ENCODE measurements around the gene TLR3. TPM values are rescaled to one million over a fixed set of nuclear protein-coding genes. Genes with fewer than 3 reads are reported as not detected.

Gene TLR3
- total RNA-seq, 1 donor from 2014 or later: 1.6 TPM

DNA sequence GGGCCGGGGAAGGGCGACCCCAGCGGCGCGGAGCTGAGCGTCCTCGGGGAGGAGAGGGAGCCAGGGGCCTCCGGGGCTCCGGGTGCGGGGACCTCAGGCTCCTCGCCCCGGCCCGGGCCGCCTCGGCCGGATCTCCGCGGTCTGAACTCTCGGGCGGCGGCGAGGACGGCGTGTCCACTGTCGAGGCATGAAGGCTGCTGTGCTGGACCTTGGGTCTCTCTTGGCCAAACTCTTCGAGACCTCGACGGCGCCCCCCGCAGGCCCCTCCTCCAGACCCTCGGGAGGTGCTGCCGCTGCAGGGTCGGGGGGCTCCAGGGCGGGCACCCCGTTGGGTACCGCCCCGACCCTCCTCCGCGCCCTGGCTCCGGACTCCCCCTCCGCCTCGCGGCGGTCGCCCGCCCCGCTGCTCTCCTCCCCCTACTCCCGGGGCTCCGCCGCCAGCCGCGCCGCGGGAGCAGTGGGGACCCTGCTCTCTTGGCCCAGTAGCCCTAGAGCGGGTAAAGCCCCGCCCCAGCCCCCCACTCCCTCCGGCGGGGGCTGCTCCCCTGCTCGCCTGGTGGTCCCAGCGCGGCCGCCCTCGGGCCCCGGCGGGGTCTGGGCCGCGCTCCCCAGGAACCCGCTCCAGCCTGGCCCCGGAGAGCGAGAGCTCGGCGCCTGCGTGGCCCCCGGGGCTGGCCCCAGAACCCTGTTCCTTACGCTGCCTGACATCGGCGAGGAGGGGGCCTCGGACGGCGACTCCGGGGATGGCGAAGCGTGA, 36.1 kb downstream of the TLR3 start:
- DNase-seq (ENCODE audit: low read depth, low spot score): no peak

DNA sequence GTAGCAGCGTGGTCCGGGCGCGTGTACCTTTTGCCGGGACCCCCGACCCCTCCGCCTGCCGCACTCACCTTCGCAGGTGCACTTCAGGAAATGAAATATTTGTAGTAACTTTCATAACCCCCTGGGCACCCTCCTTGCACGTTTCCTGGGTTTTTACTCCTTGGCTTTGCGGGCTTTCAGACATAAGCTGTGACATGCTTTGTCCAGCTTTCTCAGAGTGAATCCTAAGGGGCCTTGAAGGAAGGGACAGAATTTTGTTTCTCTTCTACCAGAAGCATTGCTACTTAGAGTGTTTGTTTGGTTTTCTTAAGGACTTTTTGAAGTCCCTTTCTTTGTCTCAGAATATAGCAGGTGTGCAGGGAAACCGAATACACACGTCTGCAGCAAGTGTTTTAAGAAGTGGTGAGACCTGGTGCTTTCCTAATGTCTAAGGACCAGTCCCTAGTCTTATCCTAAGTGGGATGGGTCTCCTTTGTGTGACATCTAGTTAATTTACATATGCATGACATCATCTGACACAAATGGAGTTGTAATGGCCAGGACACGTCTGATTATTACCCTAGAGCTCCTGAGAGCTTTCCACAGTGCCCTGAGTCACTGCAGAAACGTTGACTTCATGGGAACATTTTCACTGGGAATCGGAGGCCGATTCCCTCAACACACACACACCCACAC, 36.8 kb downstream of the TLR3 start:
- no peak for DNase-seq (ENCODE audit: low read depth, low spot score)

DNA sequence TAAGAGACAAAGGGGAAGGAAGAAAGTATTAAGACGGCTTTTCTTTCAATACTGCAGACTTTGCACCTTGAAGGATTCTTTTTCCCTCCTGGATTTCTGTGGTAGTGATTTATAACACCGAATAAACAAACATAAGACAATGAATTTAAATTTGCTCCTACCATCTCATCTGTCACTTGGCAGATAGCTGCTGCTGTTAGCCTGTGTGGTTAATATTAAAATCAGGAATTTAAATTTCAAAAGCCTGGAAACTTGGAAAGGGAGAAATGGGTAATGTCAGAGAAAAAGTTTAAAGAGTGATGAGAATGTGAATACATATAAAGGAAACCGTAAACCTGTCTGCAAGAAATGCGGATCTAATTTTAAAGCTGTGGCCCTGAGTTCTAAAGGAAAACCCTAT, 39.0 kb downstream of the TLR3 start:
- no peak for DNase-seq (ENCODE audit: low read depth, low spot score)

GRCh38 chr4:186108391-186108790, 39.4 kb downstream of the TLR3 start:
- no peak for DNase-seq (ENCODE audit: low read depth, low spot score)

- DNase-seq (ENCODE audit: low read depth, low spot score): no peak
Measured at GRCh38 chr4:186109245-186109644, 40.3 kb downstream of the TLR3 start.

DNA sequence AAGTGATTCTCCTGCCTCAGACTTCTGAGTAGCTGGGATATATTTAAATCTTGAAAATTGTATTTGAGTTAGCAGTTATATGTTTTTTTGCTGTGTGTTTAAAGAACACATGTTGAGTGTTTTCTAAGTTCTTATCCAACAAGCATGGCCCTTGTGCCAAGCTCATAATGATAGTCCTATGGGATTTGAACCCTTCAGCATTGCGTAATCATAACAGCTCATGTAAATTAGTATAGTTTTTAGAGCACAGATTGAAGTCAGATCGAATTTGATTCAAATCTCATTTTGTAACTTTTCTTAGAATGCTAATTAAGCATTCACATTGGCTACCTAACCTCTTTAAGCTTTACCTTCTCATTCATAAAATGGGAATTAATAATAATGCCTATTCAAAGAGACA, 47.7 kb downstream of the TLR3 start:
- no peak for DNase-seq (ENCODE audit: low read depth, low spot score)

DNA sequence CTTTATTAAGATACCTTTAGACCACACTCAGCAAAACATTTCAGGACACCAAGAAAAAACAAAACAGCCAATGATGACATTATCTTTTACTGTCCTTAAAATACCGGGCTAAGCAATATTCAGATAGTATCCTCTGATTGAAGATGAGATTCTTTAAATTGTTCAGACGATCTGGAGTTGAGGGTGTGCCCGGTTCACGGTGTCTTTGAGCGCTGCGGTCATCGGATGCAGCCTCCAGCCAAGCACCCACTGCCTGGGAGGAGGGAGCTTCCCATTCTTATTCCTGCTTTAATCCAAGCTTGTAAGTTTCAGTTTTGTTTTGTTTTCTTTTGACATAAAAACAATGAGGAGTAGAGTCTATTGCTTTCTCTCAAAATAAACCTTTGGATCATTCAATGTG, 49.6 kb downstream of the TLR3 start:
- DNase-seq (ENCODE audit: low read depth, low spot score): no peak

DNA sequence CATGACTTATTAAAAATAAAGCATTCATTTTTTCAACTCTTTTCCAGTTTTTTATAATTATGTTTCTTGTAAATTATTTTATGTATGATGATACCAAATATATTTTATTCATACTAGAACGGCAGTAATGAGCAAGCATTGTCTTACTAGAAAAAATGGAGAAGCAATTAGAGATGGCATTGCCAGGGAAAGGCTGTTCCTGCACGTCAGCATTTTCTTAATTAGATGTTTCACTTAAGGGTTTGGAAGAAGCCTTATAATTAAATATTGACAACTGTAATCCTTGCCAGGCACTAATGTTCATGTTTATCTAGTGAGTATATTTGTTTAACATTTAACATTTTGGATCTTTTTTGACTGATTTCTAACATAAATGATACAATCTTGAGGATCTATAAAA, 52.1 kb downstream of the TLR3 start:
- DNase-seq (ENCODE audit: low read depth, low spot score): no peak

DNA sequence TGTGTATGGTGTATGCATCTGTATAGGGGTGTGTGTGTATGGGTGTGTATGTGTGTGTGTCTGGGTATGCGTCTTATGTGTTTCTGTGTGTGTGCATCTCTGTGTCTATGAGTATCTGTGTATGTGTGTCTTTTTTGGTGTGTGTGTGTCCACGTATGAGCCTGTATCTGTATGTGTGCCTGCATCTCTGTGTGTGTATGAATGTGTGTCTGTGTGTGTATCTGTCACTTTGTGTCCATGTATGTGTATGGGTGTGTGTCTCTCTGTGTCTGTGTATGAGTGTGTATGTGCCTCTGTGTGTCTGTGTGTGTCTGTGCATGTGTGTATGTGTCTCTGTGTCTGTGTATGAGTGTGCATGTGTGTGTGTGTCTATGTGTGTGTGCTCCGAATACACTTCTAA, 59.9 kb downstream of the TLR3 start:
- DNase-seq (ENCODE audit: low read depth, low spot score): no peak

GRCh38 chr4:186131935-186132334, 63.0 kb downstream of the TLR3 start:
- no peak for DNase-seq (ENCODE audit: low read depth, low spot score)

- no peak for DNase-seq (ENCODE audit: low read depth, low spot score)
Measured at GRCh38 chr4:186132577-186133242, 63.8 kb downstream of the TLR3 start.

DNA sequence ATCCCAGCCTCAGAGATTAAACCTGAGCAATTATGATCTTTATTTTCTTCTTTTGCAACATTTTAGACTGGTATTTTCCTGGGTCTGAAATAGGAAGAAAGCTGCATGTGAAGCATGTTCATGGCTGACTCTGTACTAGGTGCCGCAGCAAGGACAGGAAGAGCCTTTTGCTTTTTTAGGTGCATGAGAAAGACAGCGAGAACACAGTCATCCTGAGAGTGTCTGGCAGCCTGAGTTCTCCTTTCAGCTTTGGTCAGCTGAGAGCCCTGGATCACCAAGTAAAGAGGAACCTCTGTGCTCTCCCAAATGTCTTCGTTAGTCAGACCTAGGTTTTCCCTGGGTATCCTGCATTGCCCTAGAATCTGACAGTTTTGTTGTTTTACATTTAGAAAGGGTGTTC, 65.3 kb downstream of the TLR3 start:
- DNase-seq (ENCODE audit: low read depth, low spot score): no peak

- no peak for DNase-seq (ENCODE audit: low read depth, low spot score)
Measured at GRCh38 chr4:186134861-186135260, 65.9 kb downstream of the TLR3 start.

GRCh38 chr4:186137196-186137794, 68.3 kb downstream of the TLR3 start:
- no peak for DNase-seq (ENCODE audit: low read depth, low spot score)

Other genes with a start within 250 kb of the TLR3 start
- gene FAM149A, start 35.5 kb downstream of the TLR3 start, total RNA-seq: 0.28 and 0.40 TPM in 2 replicates
- gene CYP4V2, start 122.4 kb downstream of the TLR3 start, total RNA-seq: 2.6 and 3.1 TPM in 2 replicates
- gene KLKB1, start 158.4 kb downstream of the TLR3 start, total RNA-seq: 0.25 TPM in 1 of 2 replicates, not detected in the other
- not detected in 2 replicates for gene F11, start 197.0 kb downstream of the TLR3 start, total RNA-seq

All from pulmonary artery endothelial cell (primary cell).